Endothelial cell of umbilical vein (primary cell): Measurements from ENCODE around the gene CAMTA1.

Source experiments
- EZH2 ChIP-seq: IDR thresholded peaks from 2 replicates; pipeline ENCODE4 v1.6.1; 2012; ENCODE audit warnings: borderline replicate concordance, low read depth, mild to moderate bottlenecking, moderate library complexity, low read length, inconsistent platforms; ENCODE audit not compliant: severe bottlenecking
- FOS ChIP-seq: IDR thresholded peaks from 2 replicates; pipeline ENCODE4 v1.6.1; 2011; ENCODE audit warnings: mild to moderate bottlenecking, low read length, moderate library complexity, borderline replicate concordance; ENCODE audit not compliant: insufficient read depth
- GATA2 ChIP-seq: IDR thresholded peaks from 2 replicates; pipeline ENCODE4 v1.7.0; 2011; ENCODE audit warnings: low read depth, mild to moderate bottlenecking, moderate library complexity, mixed read lengths, low read length; ENCODE audit not compliant: insufficient read length, insufficient read depth
- JUN ChIP-seq: IDR thresholded peaks from 2 replicates; pipeline ENCODE4 v1.6.1; 2011; ENCODE audit warnings: borderline replicate concordance, low read depth; ENCODE audit not compliant: insufficient read length, insufficient read depth
- POLR2A ChIP-seq: IDR thresholded peaks from 2 replicates; pipeline ENCODE4 v1.6.1; 2012; ENCODE audit warnings: low read depth, mild to moderate bottlenecking, control low read depth, low read length
- POLR2AphosphoS5 ChIP-seq: IDR thresholded peaks from 2 replicates; pipeline ENCODE4 v1.6.1; 2012; ENCODE audit warnings: low read depth, mild to moderate bottlenecking, control low read depth, low read length, moderate library complexity; ENCODE audit not compliant: insufficient read depth
- TF ChIP-seq, protein P1 (sequence below), 2 donors: IDR thresholded peaks; 1 replicate in 1 of 2; 2 replicates in 1 of 2; pipeline ENCODE4 v1.5.1; 2011; ENCODE audit warnings: low read length in 2 of 2, mild to moderate bottlenecking in 2 of 2, moderate library complexity in 2 of 2, control low read depth in 1 of 2, inconsistent platforms in 1 of 2, low read depth in 1 of 2; ENCODE audit not compliant: insufficient read depth in 1 of 2; ENCODE audit errors: extremely low read depth in 1 of 2
- TF ChIP-seq, protein P2 (sequence below): IDR thresholded peaks from 2 replicates; pipeline ENCODE4 v1.6.1; 2011; ENCODE audit not compliant: insufficient read depth, insufficient read length

DNA sequence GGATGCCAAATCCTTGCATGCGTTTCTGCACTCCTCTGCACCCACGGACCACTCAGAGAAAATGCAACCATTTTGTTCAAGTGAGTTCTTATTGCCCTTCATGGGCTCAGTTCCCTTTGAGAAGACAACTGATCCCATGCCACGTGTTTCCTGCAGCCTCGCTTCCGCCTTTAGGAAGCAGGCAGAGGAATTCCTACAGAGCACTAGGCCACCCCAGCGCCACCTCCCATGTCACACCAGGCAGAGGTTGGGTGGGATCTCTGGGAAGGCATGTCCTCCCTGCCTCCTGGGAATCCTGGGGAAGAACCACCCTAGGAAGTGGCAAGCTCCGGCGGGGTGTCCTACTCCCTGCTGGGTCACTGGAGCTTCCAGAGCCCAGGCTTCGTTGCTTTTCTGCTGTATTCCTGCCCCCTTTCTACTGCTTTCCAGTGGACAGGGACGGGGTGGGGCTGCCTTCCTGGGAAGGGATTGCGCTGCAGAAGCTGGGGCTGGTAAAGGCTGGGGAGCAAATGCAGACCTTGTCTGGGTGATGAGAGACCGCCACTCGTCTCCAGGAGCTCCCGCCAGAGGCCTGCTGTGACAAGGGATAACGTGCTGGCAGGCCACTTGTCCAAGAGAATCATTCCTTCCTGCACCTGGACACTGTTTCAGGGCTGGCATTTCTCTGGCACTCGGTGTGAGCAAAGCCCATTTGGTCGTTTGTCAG lies 507.6 kb downstream of the CAMTA1 start:
- TF ChIP-seq, protein P1, sequence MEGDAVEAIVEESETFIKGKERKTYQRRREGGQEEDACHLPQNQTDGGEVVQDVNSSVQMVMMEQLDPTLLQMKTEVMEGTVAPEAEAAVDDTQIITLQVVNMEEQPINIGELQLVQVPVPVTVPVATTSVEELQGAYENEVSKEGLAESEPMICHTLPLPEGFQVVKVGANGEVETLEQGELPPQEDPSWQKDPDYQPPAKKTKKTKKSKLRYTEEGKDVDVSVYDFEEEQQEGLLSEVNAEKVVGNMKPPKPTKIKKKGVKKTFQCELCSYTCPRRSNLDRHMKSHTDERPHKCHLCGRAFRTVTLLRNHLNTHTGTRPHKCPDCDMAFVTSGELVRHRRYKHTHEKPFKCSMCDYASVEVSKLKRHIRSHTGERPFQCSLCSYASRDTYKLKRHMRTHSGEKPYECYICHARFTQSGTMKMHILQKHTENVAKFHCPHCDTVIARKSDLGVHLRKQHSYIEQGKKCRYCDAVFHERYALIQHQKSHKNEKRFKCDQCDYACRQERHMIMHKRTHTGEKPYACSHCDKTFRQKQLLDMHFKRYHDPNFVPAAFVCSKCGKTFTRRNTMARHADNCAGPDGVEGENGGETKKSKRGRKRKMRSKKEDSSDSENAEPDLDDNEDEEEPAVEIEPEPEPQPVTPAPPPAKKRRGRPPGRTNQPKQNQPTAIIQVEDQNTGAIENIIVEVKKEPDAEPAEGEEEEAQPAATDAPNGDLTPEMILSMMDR (IDR thresholded peaks at IDR 0.05; ENCODE audit: extremely low read depth in 1 of 2, insufficient read depth in 1 of 2, low read depth in 1 of 2, low read length in 2 of 2), result no peak
- TF ChIP-seq POLR2A (no peak), EZH2 (no peak), POLR2AphosphoS5 (no peak), GATA2 (no peak), FOS (no peak), JUN (no peak)
- TF ChIP-seq, protein P2, sequence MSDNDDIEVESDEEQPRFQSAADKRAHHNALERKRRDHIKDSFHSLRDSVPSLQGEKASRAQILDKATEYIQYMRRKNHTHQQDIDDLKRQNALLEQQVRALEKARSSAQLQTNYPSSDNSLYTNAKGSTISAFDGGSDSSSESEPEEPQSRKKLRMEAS, result no peak
